GM23338 (cell line): ENCODE results near the gene TMEM209. TPM values are rescaled to one million over a fixed set of nuclear protein-coding genes. Genes with fewer than 3 reads are reported as not detected.

Experiments used
- ATAC-seq: fragments of 200-7000 bp; cut with Tn5 transposase; 3 replicates; pipeline ENCODE4 v1.9.1; 2020
- DNase-seq: peaks from one replicate; pipeline ENCODE4 v3.0.0-alpha.2; 2015; ENCODE audit warnings: low spot score
- H2AFZ ChIP-seq: fragments of 200-600 bp; sonication (generic); 2 replicates; pipeline ENCODE4 v1.8.0; 2016; ENCODE audit warnings: antibody characterized with exemption, mild to moderate bottlenecking, moderate library complexity
- H3F3A ChIP-seq: fragments of 200-600 bp; sonication (generic); replicated peaks from 2 replicates; pipeline ENCODE4 v1.8.0; 2017; ENCODE audit warnings: antibody characterized with exemption, mixed run types, low read depth
- H3K27ac ChIP-seq: fragments of 200-600 bp; sonication (generic); 2 replicates; pipeline ENCODE4 v1.6.1; 2016; ENCODE audit warnings: low read depth
- H3K27me3 ChIP-seq: fragments of 200-600 bp; sonication (generic); 2 replicates; pipeline ENCODE4 v1.8.0; 2016; ENCODE audit warnings: mild to moderate bottlenecking, mixed run types, moderate library complexity; ENCODE audit not compliant: insufficient read depth
- H3K36me3 ChIP-seq: fragments of 200-600 bp; sonication (generic); 2 replicates; pipeline ENCODE4 v1.8.0; 2016; ENCODE audit warnings: mild to moderate bottlenecking; ENCODE audit not compliant: insufficient read depth
- H3K4me1 ChIP-seq: fragments of 200-600 bp; sonication (generic); 2 replicates; pipeline ENCODE4 v1.8.0; 2016; ENCODE audit warnings: mild to moderate bottlenecking, moderate library complexity; ENCODE audit not compliant: insufficient read depth
- H3K4me2 ChIP-seq: fragments of 200-600 bp; sonication (generic); 2 replicates; pipeline ENCODE4 v1.7.1; 2017; ENCODE audit warnings: mixed run types
- H3K4me3 ChIP-seq: fragments of 200-600 bp; sonication (generic); 2 replicates; pipeline ENCODE4 v1.6.1; 2016; ENCODE audit warnings: mixed run types
- H3K79me2 ChIP-seq: fragments of 200-600 bp; sonication (generic); replicated peaks from 2 replicates; pipeline ENCODE4 v1.8.0; 2017; ENCODE audit warnings: mild to moderate bottlenecking; ENCODE audit not compliant: insufficient read depth
- H3K9me2 ChIP-seq: fragments of 200-600 bp; sonication (generic); 2 replicates; pipeline ENCODE4 v1.8.0; 2017; ENCODE audit not compliant: insufficient read depth
- H4K20me1 ChIP-seq: fragments of 200-600 bp; sonication (generic); replicated peaks from 2 replicates; pipeline ENCODE4 v1.8.0; 2017; ENCODE audit warnings: mild to moderate bottlenecking; ENCODE audit not compliant: insufficient read depth
- H3K27ac Mint-ChIP-seq: 2 replicates; pipeline ENCODE4 v1.8.0; 2020; ENCODE audit warnings: inconsistent platforms, mild to moderate bottlenecking, moderate library complexity, mixed read lengths
- H3K27me3 Mint-ChIP-seq: 3 replicates; pipeline ENCODE4 v1.8.0; 2022; ENCODE audit warnings: low read depth, mild to moderate bottlenecking, moderate library complexity, mixed read lengths, inconsistent platforms; ENCODE audit not compliant: insufficient read depth, poor library complexity
- H3K36me3 Mint-ChIP-seq: 3 replicates; pipeline ENCODE4 v1.8.0; 2021; ENCODE audit warnings: low read depth, mild to moderate bottlenecking, inconsistent platforms, moderate library complexity, mixed read lengths
- H3K4me1 Mint-ChIP-seq: 3 replicates; pipeline ENCODE4 v1.8.0; 2020; ENCODE audit warnings: mild to moderate bottlenecking, inconsistent platforms, mixed read lengths
- H3K4me3 Mint-ChIP-seq: 3 replicates; pipeline ENCODE4 v1.8.0; 2021; ENCODE audit warnings: moderate library complexity, mild to moderate bottlenecking, inconsistent platforms, mixed read lengths
- H3K9me3 Mint-ChIP-seq: 3 replicates; pipeline ENCODE4 v1.8.0; 2020; ENCODE audit warnings: moderate library complexity, mild to moderate bottlenecking, inconsistent platforms, mixed read lengths
- CREB1 ChIP-seq: fragments of 250-450 bp; sonication (Bioruptor Pico); IDR thresholded peaks from 2 replicates; pipeline ENCODE4 v1.5.0; 2020; ENCODE audit warnings: low read depth, mild to moderate bottlenecking, moderate library complexity
- CTCF ChIP-seq, 2 experiments: fragments of 200-600 bp in 1 of 2; sonication (generic) in 1 of 2; conservative IDR thresholded peaks; 2 replicates each; pipeline versions ENCODE4 v1.5.1 to v1.6.1; 2016 to 2017; ENCODE audit warnings: antibody characterized with exemption in 2 of 2, low read depth in 2 of 2, mild to moderate bottlenecking in 2 of 2, moderate library complexity in 1 of 2
- ETS1 ChIP-seq: IDR thresholded peaks from 2 replicates; pipeline ENCODE4 v1.6.1; 2016; ENCODE audit warnings: antibody characterized with exemption
- EZH2 ChIP-seq: fragments of 200-600 bp; sonication (generic); IDR thresholded peaks from one replicate; pipeline ENCODE4 v1.8.0; 2017; ENCODE audit warnings: antibody characterized with exemption, mild to moderate bottlenecking, low read depth; ENCODE audit not compliant: unreplicated experiment
- EZH2phosphoT487 ChIP-seq: fragments of 200-600 bp; sonication (generic); IDR thresholded peaks from one replicate; pipeline ENCODE4 v1.8.1; 2018; ENCODE audit warnings: antibody characterized with exemption; ENCODE audit not compliant: unreplicated experiment
- JUNB ChIP-seq: IDR thresholded peaks from one replicate; pipeline ENCODE4 v1.6.1; 2016; ENCODE audit warnings: antibody characterized with exemption; ENCODE audit not compliant: unreplicated experiment
- NANOG ChIP-seq: IDR thresholded peaks from 2 replicates; pipeline ENCODE4 v1.6.1; 2016; ENCODE audit warnings: antibody characterized with exemption, borderline replicate concordance
- POLR2AphosphoS5 ChIP-seq: IDR thresholded peaks from 2 replicates; pipeline ENCODE4 v1.6.1; 2016; ENCODE audit warnings: antibody characterized with exemption, low read depth
- STAT1 ChIP-seq: IDR thresholded peaks from one replicate; pipeline ENCODE4 v1.6.1; 2016; ENCODE audit warnings: antibody characterized with exemption; ENCODE audit not compliant: unreplicated experiment
- ZNF114 ChIP-seq: fragments of 250-450 bp; sonication (Bioruptor Pico); IDR thresholded peaks from 2 replicates; pipeline ENCODE4 v1.5.0; 2020; ENCODE audit warnings: mild to moderate bottlenecking, moderate library complexity
- ZNF331 ChIP-seq: fragments of 250-450 bp; sonication (Bioruptor Pico); IDR thresholded peaks from 2 replicates; pipeline ENCODE4 v1.5.0; 2020; ENCODE audit warnings: low read depth, mild to moderate bottlenecking, moderate library complexity
- polyA plus RNA-seq: library from polyadenylated mRNA; unstranded; fragments of >200 nt; fragmentation: Nextera tagmentation; extraction: Ambion mirVana; gene quantifications from 2 replicates; pipeline ENCODE4 v1.2.1, GENCODE V29; 2016
- total RNA-seq: library from RNA; depleted of rRNA; stranded (reverse); fragments of >200 nt; shearing (Covaris generic); gene quantifications from 2 replicates; pipeline ENCODE4 v1.2.3, GENCODE V29; 2014
- TF ChIP-seq, protein P1 (sequence below): IDR thresholded peaks from one replicate; pipeline ENCODE4 v1.6.1; 2018; ENCODE audit warnings: antibody characterized with exemption; ENCODE audit not compliant: unreplicated experiment
- TF ChIP-seq, protein P2 (sequence below): fragments of 250-450 bp; sonication (Bioruptor Pico); IDR thresholded peaks from 2 replicates; pipeline ENCODE4 v1.5.0; 2020; ENCODE audit warnings: mild to moderate bottlenecking, moderate library complexity

TMEM209 gene
- total and polyA plus RNA-seq, 2 experiments from 2014 or later: 18.6 to 26.2 TPM

DNA sequence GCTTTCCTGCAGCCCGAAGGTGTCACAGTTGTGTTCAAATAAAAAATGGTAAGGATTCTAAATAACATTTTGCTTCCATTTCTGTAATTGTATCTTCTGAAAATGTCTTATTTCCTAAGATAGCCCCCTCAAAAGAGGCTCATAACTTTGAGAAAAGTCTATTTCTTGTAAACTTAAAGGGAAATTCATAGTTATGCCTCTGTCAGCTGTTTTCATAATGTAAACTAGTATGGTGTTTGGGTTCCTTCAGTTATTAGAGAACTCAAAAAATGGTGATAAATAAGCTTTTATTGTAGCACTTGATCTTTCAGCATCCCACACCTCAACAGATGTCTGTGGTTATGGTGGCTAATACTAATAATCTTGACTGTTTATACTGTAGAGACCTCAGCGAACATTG is 77.8 kb downstream of the TMEM209 start:
- peaks cover 4% of the 10 kb centered on the region for H3K36me3 ChIP-seq
- H3K27me3 ChIP-seq: no peaks in the 10 kb centered on the region
- H3K36me3 Mint-ChIP-seq: peaks cover 25% of the 10 kb centered on the region; the same call in 2 of the 3 replicates

More for the DNA sequence above, 77.8 kb downstream of the TMEM209 start:
- Mint-ChIP-seq H3K27me3 (no peaks in the 10 kb centered on the region), H3K4me3 (no peak overlapping the region), H3K4me1 (peaks cover 5% of the 10 kb centered on the region; the same call in 2 of the 3 replicates), H3K27ac (no peak overlapping the region), H3K9me3 (no peaks in the 10 kb centered on the region)
- H2AFZ ChIP-seq: no peak overlapping the region
- H3K27ac ChIP-seq: no peak overlapping the region
- ATAC-seq: no peak
- no peaks in the 10 kb centered on the region for H3K4me1 ChIP-seq
- no peak for DNase-seq
- no peaks in the 10 kb centered on the region for H3K79me2 ChIP-seq
- TF ChIP-seq, protein P1, sequence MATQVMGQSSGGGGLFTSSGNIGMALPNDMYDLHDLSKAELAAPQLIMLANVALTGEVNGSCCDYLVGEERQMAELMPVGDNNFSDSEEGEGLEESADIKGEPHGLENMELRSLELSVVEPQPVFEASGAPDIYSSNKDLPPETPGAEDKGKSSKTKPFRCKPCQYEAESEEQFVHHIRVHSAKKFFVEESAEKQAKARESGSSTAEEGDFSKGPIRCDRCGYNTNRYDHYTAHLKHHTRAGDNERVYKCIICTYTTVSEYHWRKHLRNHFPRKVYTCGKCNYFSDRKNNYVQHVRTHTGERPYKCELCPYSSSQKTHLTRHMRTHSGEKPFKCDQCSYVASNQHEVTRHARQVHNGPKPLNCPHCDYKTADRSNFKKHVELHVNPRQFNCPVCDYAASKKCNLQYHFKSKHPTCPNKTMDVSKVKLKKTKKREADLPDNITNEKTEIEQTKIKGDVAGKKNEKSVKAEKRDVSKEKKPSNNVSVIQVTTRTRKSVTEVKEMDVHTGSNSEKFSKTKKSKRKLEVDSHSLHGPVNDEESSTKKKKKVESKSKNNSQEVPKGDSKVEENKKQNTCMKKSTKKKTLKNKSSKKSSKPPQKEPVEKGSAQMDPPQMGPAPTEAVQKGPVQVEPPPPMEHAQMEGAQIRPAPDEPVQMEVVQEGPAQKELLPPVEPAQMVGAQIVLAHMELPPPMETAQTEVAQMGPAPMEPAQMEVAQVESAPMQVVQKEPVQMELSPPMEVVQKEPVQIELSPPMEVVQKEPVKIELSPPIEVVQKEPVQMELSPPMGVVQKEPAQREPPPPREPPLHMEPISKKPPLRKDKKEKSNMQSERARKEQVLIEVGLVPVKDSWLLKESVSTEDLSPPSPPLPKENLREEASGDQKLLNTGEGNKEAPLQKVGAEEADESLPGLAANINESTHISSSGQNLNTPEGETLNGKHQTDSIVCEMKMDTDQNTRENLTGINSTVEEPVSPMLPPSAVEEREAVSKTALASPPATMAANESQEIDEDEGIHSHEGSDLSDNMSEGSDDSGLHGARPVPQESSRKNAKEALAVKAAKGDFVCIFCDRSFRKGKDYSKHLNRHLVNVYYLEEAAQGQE: no peak
- TF ChIP-seq ZNF114 (CRISPR knock-in tag) (no peak), JUNB (no peak), EZH2phosphoT487 (no peak), CTCF (conservative IDR thresholded peaks at IDR 0.05; ENCODE audit: low read depth in 2 of 2) (no peak), STAT1 (no peak), NANOG (no peak), EZH2 (no peak), POLR2AphosphoS5 (no peak), ZNF331 (CRISPR knock-in tag) (no peak), ETS1 (no peak), CREB1 (CRISPR knock-in tag) (no peak)
- TF ChIP-seq, protein P2, sequence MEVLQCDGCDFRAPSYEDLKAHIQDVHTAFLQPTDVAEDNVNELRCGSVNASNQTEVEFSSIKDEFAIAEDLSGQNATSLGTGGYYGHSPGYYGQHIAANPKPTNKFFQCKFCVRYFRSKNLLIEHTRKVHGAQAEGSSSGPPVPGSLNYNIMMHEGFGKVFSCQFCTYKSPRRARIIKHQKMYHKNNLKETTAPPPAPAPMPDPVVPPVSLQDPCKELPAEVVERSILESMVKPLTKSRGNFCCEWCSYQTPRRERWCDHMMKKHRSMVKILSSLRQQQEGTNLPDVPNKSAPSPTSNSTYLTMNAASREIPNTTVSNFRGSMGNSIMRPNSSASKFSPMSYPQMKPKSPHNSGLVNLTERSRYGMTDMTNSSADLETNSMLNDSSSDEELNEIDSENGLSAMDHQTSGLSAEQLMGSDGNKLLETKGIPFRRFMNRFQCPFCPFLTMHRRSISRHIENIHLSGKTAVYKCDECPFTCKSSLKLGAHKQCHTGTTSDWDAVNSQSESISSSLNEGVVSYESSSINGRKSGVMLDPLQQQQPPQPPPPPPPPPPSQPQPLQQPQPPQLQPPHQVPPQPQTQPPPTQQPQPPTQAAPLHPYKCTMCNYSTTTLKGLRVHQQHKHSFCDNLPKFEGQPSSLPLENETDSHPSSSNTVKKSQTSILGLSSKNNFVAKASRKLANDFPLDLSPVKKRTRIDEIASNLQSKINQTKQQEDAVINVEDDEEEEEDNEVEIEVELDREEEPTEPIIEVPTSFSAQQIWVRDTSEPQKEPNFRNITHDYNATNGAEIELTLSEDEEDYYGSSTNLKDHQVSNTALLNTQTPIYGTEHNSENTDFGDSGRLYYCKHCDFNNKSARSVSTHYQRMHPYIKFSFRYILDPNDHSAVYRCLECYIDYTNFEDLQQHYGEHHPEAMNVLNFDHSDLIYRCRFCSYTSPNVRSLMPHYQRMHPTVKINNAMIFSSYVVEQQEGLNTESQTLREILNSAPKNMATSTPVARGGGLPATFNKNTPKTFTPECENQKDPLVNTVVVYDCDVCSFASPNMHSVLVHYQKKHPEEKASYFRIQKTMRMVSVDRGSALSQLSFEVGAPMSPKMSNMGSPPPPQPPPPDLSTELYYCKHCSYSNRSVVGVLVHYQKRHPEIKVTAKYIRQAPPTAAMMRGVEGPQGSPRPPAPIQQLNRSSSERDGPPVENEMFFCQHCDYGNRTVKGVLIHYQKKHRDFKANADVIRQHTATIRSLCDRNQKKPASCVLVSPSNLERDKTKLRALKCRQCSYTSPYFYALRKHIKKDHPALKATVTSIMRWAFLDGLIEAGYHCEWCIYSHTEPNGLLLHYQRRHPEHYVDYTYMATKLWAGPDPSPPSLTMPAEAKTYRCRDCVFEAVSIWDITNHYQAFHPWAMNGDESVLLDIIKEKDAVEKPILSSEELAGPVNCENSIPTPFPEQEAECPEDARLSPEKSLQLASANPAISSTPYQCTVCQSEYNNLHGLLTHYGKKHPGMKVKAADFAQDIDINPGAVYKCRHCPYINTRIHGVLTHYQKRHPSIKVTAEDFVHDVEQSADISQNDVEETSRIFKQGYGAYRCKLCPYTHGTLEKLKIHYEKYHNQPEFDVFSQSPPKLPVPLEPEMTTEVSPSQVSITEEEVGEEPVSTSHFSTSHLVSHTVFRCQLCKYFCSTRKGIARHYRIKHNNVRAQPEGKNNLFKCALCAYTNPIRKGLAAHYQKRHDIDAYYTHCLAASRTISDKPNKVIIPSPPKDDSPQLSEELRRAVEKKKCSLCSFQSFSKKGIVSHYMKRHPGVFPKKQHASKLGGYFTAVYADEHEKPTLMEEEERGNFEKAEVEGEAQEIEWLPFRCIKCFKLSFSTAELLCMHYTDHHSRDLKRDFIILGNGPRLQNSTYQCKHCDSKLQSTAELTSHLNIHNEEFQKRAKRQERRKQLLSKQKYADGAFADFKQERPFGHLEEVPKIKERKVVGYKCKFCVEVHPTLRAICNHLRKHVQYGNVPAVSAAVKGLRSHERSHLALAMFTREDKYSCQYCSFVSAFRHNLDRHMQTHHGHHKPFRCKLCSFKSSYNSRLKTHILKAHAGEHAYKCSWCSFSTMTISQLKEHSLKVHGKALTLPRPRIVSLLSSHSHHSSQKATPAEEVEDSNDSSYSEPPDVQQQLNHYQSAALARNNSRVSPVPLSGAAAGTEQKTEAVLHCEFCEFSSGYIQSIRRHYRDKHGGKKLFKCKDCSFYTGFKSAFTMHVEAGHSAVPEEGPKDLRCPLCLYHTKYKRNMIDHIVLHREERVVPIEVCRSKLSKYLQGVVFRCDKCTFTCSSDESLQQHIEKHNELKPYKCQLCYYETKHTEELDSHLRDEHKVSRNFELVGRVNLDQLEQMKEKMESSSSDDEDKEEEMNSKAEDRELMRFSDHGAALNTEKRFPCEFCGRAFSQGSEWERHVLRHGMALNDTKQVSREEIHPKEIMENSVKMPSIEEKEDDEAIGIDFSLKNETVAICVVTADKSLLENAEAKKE (CRISPR knock-in tag): no peak
- no peak overlapping the region for H3K4me2 ChIP-seq
- H3K9me2 ChIP-seq: no peaks in the 10 kb centered on the region
- no peaks in the 10 kb centered on the region; the same call in none of the 2 replicates for H4K20me1 ChIP-seq
- H3F3A ChIP-seq: no peaks in the 10 kb centered on the region
- no peak overlapping the region for H3K4me3 ChIP-seq
